Dermis microvascular lymphatic vessel endothelial cell (primary cell): ENCODE results near the gene NR5A2. TPM values are rescaled to one million over a fixed set of nuclear protein-coding genes. Genes with fewer than 3 reads are reported as not detected.

Source experiments
- DNase-seq, 2 donors: peaks; one replicate each; pipeline versions ENCODE4 v3.0.0 to v3.0.0-alpha.2; 2010; ENCODE audit warnings: low read depth in 2 of 2
- total RNA-seq: library from RNA; depleted of rRNA; stranded (reverse); fragments of >200 nt; gene quantifications from 2 replicates; pipeline ENCODE4 v1.2.1, GENCODE V29; 2014

The NR5A2 gene
- total RNA-seq, 1 donor from 2014 or later: 4.9 TPM

DNA sequence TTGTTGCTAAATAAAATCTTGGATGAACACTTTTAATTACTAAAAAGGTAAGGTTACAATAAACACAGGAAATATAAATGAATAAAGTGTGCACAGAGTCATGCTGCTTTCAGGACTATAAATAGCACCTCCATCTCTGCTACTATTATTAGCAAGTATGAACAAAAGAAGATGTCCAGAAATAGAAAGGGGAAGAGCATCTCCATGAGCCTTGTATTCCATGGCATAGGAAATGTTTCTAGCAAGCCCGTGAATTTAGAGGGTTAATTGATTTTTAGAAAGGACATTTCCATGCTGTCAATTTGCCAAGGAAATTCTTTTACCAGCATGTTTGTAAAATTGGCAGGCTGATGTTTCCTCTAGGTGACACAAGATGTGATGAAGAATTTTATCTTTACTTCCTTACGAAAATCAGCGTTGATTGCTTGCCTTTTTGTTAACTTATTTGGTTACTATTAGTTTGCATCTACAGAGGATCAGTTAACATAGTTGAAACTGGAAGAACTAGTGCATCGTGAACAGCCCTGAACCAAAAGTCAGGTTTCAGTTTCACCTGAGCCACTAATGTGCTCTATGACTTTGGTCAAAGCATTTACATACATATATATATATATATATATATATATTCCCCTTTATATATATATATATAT is 45.3 kb downstream of the NR5A2 start:
- DNase-seq: peak in 1 of 2 donors; percentile 54

GRCh38 chr1:200073286-200073637 is 45.8 kb downstream of the NR5A2 start:
- no peak for DNase-seq

DNA sequence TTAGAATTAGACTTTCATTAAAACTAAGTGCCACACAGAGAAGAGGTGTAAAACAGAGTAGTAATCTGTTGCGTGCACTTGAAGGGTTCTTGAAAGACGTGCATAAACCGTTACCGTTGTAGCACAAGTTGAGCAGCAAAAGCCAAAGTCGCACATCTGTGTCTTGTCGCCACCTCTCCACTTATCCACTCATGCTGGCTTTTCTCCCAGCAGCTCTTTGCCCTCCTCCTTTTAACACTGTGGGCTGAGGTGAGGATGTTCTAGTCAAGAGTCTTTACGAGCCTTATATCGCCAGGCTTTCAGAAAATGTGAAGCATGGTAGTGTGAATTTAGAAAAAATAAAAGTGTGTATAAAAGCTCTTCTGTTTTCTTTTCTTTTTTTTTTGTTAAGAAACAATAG is 48.0 kb downstream of the NR5A2 start:
- DNase-seq: peak in 1 of 2 donors; percentile 40

GRCh38 chr1:200075938-200076546 is 48.5 kb downstream of the NR5A2 start:
- peak; percentile 100 for DNase-seq

DNA sequence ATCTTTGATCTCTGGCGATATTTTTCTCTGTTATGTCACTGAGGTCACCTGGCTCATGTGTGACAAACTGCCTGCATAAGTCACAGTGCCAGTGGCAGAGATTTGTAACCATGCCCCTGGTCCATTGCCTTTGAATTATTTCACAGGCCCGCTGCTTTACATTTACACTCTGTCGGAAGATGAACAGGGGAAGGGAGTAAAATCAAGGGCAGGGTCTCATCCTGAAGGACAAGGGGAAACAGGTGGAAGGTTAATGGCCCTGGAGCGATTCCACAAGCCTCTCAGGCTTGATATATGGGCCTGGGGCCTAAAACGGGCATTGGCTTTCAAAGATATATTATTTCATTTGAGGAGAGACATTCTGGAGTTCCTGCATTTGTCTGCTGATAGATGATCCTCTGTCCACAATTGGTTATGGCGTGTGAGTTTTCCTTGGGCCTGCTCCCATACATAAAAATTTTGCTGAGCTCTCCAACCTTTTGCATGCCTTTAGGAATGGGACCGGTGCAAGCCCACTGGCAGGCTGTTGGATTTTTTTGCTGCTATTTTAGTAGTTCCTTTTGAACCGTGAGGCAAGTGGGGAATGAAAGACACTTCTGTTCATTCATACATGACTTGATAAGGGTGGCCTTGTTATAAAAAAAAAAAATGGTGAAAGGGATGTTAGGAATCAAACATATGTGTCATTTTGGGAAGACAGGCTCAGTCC is 51.9 kb downstream of the NR5A2 start:
- DNase-seq: peak; percentile 34 to 36

DNA sequence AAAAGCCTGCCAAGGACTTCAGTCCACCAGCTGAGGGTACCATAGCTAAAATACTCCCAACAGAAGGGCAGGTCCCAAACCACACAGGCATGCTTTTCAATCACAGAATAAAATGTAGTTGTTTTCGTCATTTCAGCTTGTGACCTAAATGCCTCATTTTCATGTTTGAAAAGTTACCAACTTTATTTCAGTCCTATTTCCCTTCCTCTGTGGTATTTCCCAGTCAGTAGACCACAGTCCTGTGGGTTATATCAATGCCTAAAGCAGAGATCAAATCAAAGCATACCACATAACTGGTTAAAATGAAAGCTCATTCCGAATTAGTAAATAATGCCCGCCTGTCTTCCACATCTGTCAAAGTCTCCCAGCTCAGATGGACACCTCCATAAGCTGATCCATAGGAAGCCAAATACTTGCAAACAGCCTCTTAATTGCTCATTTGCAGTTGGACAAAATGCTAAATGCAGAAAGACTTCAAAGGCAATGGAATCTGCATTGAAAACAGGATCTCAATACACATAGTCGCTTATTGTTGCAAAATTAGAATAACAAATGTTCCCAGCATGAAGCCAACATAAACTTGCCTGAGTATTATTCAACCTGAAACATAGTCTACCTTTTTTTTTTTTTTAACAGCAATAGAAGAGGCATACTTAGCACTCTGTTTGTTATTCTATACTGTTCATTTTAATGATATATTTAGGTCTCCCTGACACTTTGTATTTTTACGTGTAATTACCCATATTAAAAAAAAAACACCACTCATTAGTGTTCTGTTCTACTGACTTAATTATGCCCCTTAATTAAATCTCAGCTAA is 53.9 kb downstream of the NR5A2 start:
- peak; percentile 55 to 67 for DNase-seq

- DNase-seq: peak in 1 of 2 donors; percentile 30
Observed at GRCh38 chr1:200081969-200082245, 54.4 kb downstream of the NR5A2 start.

DNA sequence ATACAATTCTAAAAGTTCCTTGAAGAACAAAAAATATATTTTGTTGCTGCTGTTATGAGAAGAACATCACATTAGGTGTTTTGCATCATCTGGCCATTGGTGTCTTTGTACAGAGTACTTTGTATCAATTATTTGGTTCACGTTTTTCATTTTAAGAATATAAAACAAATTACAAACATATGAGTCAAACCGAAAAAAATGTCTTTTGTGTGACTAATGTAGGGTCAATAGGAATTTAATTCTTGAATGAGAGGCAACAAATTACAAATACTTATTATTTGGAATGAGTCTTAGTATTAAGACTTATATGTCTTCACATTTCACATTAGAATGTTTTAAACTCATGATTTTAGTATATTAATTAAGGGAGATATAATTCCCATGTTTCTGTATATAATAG is 54.8 kb downstream of the NR5A2 start:
- DNase-seq: peak in 1 of 2 donors; percentile 15

- DNase-seq: peak; percentile 89 to 97
Observed at GRCh38 chr1:200090252-200091159, 63.0 kb downstream of the NR5A2 start.

GRCh38 chr1:200095057-200095577 is 67.6 kb downstream of the NR5A2 start:
- DNase-seq: no peak

GRCh38 chr1:200096774-200097173 is 69.3 kb downstream of the NR5A2 start:
- DNase-seq: no peak

DNA sequence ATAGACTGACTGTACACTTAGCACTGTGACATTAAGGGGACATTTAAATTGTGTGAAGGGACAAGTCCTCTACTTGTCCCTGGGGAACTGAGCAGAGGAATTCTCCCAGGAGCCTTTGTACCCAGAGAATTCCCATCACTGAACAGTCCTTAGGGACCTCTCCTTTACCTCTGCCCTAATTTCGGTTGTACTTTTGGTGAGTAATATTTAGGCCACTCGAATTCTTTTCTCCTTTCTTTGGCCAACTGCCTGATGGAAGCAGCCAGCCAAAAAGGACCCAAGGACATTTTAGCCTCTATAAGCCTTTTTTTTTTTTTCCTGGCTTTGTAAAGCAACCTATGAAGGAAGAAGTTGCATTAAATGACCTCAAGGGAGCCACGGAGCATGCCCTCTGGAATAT is 71.5 kb downstream of the NR5A2 start:
- no peak for DNase-seq

DNA sequence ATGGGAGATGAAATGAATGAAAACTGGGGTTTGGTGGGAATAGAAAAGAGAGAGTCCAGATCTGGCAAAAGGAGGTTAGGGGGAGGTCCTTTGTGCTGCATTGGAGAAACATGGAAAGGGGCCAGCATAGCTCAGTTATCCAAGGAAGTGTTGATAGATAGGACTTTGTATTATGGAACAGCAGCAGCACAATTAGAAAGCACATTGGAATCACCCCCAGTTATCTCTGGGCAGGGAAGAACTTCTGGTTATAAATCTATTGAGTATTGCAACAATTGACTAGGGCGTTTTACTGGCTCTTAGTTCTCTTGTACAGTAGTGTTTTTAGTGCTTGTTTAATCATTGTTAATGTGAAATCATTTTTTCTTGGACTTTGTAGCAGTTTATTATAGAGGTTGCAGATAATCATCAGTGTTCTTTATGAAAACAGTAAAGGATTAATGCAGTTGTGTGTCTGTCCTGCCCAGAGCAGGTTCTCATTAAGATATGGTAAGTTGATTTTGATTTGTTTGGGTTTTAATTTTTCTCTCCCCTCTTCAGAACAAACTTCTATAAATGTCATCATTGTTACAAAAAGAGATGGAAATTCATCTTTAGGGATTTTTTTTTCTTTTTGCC is 76.6 kb downstream of the NR5A2 start:
- DNase-seq: peak; percentile 28 to 37

DNA sequence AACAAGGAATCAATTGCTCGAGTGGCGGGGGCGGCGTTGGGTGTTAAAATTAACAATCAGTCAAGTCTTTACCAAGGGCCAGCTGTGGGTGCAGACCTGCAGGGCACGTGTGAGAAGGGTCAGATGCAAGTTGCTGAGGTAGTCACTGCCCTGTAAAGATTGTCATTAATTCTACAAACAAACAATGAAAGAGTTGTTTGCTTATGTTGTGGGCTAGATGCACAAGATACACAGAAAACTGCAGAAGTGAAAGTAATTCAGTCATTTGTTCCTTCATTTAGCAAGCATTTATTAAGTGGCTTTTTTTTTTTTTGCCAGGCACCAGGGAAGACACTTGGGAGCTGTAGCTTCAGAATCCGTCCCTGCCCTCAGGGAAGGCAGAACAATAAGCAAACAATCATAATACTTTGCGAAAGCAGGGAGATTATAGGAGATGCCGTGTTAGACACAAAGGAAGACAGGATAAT is 79.5 kb downstream of the NR5A2 start:
- DNase-seq: no peak

- no peak for DNase-seq
Observed at GRCh38 chr1:200108659-200109058, 81.1 kb downstream of the NR5A2 start.

DNA sequence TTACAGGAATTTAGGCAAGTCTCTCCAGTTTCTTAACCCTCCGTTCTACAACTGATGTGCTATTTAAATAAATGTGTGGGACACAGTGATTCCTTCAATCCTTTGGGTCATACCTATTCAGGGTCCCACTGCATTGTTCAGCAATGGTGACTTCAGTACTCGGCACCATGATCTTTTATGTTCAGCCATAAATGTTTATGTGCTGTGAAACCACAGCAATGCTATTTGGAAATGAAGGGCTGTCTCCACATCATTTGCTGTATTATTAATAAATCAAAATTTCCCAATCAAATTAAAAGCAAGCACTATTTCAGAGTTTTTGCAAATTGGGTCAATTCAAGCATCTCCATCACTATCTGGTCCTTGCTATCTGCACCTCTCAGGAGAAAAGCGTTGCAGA is 84.8 kb downstream of the NR5A2 start:
- DNase-seq: no peak

GRCh38 chr1:200115532-200115931 is 88.0 kb downstream of the NR5A2 start:
- no peak for DNase-seq

DNA sequence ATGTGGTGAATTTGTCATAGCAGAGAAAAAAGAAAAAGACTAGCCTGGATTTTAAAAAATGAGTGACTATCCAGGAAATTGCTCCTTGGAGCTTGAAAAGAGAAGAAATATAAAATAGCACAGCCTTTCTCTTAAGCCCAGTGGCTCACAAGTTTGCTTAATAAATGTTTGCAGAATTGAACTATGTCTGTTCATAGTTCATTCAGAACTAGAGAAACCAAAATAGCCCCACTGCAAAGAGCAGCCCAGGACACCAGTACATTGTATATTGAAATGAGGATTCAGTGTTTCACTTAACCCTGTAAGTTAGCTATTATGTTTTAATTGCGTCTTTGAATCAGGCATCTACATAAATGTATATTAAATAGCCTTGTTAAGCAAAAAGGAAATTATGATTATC is 88.8 kb downstream of the NR5A2 start:
- no peak for DNase-seq

DNA sequence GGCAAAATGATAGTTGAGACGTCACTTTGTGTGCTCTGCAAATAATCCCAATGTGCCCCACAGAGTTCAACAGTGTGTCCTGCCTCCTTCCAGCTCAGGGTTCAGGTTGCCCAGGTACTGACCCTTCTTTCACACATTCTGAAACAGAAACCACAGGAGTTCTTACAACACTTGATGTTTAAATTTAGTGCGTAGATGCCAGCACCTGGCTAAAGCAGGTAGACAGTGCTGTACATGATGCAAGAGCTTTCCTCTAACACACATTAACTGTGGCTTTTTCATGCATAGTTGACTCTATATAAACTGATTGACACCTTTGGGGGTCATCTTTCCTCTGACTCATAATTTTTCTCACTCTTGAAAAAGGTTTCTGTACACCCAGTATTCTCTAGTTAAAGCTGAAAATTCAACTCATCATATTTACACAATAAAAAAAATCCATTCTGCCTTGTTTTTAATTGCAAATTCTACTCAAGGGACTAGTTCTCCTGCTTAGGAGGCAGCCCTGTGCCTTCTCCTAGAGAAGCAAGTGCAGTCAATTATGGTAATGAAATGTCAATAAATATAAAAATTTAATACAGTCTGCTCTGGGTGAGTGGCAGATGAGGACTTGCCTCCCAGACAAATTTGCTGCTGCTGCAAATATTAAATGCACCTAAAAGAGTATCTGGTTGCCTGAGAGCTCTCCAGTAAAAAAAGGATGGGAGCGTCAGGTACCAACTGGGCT is 91.4 kb downstream of the NR5A2 start:
- DNase-seq: no peak

GRCh38 chr1:200121421-200121820 is 93.9 kb downstream of the NR5A2 start:
- DNase-seq: peak in 1 of 2 donors; percentile 15
